Measurements from ENCODE around the gene MACROD1.

The MACROD1 gene

DNA sequence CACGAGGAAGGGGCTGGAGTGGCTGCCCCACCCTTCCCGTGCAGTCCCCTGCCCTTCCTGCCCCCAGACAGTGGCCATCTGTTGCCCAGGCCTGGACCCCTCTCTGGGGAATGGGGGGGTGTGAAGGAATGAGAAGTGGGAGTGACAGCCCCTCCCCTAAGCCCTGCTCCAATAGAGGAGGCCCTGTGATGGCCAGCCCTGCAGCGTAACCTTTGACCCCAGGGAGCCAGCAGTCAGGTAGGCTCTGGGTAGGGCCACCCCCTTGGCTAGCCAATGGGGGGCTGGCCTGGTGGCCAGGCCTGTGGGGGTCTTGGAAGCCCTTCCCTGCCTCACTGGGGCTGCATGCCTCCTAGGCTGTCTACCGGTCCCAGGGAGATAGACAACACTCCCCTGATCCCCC lies 123.6 kb downstream of the MACROD1 start:
- no peak overlapping the region for H3K4me3 ChIP-seq (replicated peaks; ENCODE audit: low read depth, low read length)
- DNase-seq (ENCODE audit: extremely low read depth, low read depth) = no peak
- no peak for TF ChIP-seq CTCF (IDR thresholded peaks at IDR 0.05; ENCODE audit: low read depth, low read length, missing control alignments)

GRCh38 chr11:64041846-64042245 lies 124.1 kb downstream of the MACROD1 start:
- no peak for DNase-seq (ENCODE audit: extremely low read depth, low read depth)
- H3K4me3 ChIP-seq (replicated peaks; ENCODE audit: low read depth, low read length) = no peak overlapping the region
- TF ChIP-seq CTCF (IDR thresholded peaks at IDR 0.05; ENCODE audit: low read depth, low read length, missing control alignments) = no peak

DNA sequence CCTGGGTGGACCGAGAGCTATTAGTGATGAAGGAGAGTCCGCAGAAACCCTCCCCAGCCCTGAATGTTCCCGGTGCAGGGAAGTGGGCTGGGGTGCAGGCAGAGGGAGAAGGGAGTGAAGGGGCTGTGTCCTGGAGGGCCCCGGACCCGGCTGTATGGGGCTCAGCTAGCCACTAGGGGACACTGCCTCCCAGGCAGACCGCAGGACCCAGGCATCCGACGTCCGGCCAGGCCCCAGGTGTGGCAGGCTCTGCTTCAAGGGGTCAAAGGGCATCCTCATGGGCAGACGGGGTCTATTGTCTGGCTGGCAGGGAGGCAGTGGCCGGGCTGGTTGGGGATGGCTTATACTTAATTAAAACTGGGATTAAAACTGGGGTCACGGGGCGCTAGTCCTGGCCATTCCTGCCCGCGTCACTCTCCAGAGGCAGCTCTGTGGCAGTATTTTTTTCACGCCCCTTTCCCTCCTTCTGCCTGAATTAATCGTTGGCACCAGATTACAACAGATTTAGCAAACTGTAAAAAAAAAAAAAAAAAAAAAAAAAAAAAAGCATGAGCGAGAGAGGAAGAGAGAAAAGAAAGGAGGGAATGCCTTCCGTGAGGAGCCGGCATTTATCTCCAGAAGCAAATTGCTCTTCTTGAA lies 125.1 kb downstream of the MACROD1 start:
- DNase-seq (ENCODE audit: extremely low read depth, low read depth) = no peak
- no peak overlapping the region for H3K4me3 ChIP-seq (replicated peaks; ENCODE audit: low read depth, low read length)
- peak; percentile 30 for TF ChIP-seq CTCF (IDR thresholded peaks at IDR 0.05; ENCODE audit: low read depth, low read length, missing control alignments)

GRCh38 chr11:64039012-64039665 lies 126.8 kb downstream of the MACROD1 start:
- TF ChIP-seq CTCF (IDR thresholded peaks at IDR 0.05; ENCODE audit: low read depth, low read length, missing control alignments) = no peak
- H3K4me3 ChIP-seq (replicated peaks; ENCODE audit: low read depth, low read length) = no peak overlapping the region
- DNase-seq (ENCODE audit: extremely low read depth, low read depth) = no peak

DNA sequence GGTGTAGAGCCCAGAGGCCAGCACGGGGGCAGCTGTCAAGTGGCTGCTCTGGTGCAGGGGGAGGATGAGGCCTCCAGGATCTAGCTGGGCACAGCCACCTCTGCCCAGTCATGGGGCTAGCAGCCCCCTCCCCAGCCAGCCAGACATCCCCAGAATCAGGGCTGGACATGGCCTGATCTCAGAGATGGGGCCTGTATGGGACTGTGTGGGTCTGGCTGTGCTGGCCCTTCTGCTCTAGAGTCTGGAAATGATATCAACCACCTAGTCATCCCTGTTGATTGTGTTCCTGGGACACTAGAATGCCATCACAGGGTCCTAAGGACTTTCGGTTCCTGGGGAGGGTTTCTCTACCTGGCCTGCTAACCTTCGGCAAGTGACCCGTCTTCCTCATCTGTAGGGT lies 127.4 kb downstream of the MACROD1 start:
- no peak for TF ChIP-seq CTCF (IDR thresholded peaks at IDR 0.05; ENCODE audit: low read depth, low read length, missing control alignments)
- DNase-seq (ENCODE audit: extremely low read depth, low read depth) = no peak
- H3K4me3 ChIP-seq (replicated peaks; ENCODE audit: low read depth, low read length) = no peak overlapping the region

DNA sequence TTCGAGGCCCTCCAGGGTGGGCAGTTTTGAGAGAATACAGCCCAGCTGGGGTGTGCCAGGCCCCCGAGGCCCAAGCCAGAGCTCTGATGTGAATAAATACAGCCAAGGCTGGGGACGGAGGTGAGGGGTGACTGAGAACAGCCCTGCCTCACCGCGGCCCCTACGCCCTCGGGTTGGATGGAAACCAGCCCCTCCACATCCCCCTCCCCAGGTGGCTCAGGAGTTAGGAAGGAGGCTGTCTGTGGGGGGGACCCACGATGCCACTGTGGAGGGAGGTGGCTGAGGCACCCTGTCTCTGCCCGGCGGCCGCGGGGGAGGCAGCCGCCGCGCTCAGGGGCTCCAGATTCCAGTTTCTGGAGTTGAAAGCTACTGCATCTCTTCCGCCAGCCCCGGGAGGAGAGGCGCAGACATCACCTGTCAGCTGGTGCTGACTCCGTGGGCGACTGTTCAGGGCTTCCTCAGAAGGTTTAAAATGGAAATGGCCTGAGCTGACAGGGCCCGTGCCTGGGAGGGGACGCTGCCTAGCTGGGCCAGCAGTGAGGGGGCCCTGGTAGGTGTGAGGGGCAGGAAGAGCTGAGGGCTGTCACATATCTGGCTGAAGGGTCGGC lies 128.8 kb downstream of the MACROD1 start:
- no peak overlapping the region for H3K4me3 ChIP-seq (replicated peaks; ENCODE audit: low read depth, low read length)
- no peak for TF ChIP-seq CTCF (IDR thresholded peaks at IDR 0.05; ENCODE audit: low read depth, low read length, missing control alignments)

More for the DNA sequence above, 128.8 kb downstream of the MACROD1 start:
- no peak for DNase-seq (ENCODE audit: extremely low read depth, low read depth)
